ENCODE data around the gene AHRR. TPM values are rescaled to one million over a fixed set of nuclear protein-coding genes. Genes with fewer than 3 reads are reported as not detected.

AHRR gene
- total and polyA plus RNA-seq, 9 of the 15 experiments (the other 6 are each of a cell fraction or from before 2014, with no cell fraction given) = 0.06 to 1.6 (median 0.75) TPM; not detected in 1

GRCh38 chr5:423233-423565 lies 101.7 kb downstream of the AHRR start:
- H3K4me1 ChIP-seq (replicated peaks in 1 of 2; ENCODE audit: control insufficient read depth in 2 of 2, insufficient read depth in 2 of 2, low read length in 2 of 2) = peaks cover 0 to 36% of the 10 kb centered on the region in 2 experiments; a peak in 2 of 5 replicates
- no peaks in the 10 kb centered on the region for H3K9me3 ChIP-seq (replicated peaks; ENCODE audit: control insufficient read depth, insufficient read depth, low read depth, low read length)
- no peaks in the 10 kb centered on the region for H3K36me3 ChIP-seq (ENCODE audit: control insufficient read depth, insufficient read depth, low read length)
- no peaks in the 10 kb centered on the region for H4K20me1 ChIP-seq (replicated peaks; ENCODE audit: control insufficient read depth, insufficient read depth, low read length)
- POLR2A ChIA-PET = no interaction called here
- no peaks in the 10 kb centered on the region for H3K79me2 ChIP-seq (ENCODE audit: control insufficient read depth, insufficient read depth, low read length)
- DNase-seq (ENCODE audit: extremely low read depth in 1 of 4, low spot score in 3 of 4) (no peak), ATAC-seq (no peak), FAIRE-seq (no peak)
- no TSS peak for BruUV-seq (replicated peaks)
- H3K27ac ChIP-seq (ENCODE audit: extremely low read depth, low read depth, low read length) = no peak overlapping the region
- no peak overlapping the region for H3K4me2 ChIP-seq (ENCODE audit: insufficient read depth, low read length)
- CTCF ChIA-PET (ENCODE audit: low intra/inter-chr PET ratio) = no interaction called here
- TF ChIP-seq ZBTB8A (IDR thresholded peaks at IDR 0.05; ENCODE audit: partially characterized antibody) (no peak), DDX20 (tag; IDR thresholded peaks at IDR 0.05; ENCODE audit: low read depth) (no peak), HIVEP1 (CRISPR knock-in tag; IDR thresholded peaks at IDR 0.05) (no peak), CBX1 (IDR thresholded peaks at IDR 0.05; ENCODE audit: low read depth) (no peak), HDAC8 (tag; IDR thresholded peaks at IDR 0.05) (no peak), RFX7 (CRISPR knock-in tag; IDR thresholded peaks at IDR 0.05) (no peak), FOXK1 (CRISPR knock-in tag; IDR thresholded peaks at IDR 0.05; ENCODE audit: borderline replicate concordance) (no peak), CBX5 (IDR thresholded peaks at IDR 0.05; ENCODE audit: borderline replicate concordance, low read depth) (no peak), SAFB2 (IDR thresholded peaks at IDR 0.05; ENCODE audit: borderline replicate concordance, low read depth, low read length, severe bottlenecking) (no peak), ZNF224 (CRISPR knock-in tag; IDR thresholded peaks at IDR 0.05) (no peak), SIN3A (IDR thresholded peaks at IDR 0.05; ENCODE audit: borderline replicate concordance in 2 of 2, control insufficient read depth in 1 of 2, low read depth in 2 of 2, low read length in 2 of 2) (no peak), CBFA2T2 (conservative IDR thresholded peaks at IDR 0.05) (no peak)
- TF ChIP-seq, protein P1, sequence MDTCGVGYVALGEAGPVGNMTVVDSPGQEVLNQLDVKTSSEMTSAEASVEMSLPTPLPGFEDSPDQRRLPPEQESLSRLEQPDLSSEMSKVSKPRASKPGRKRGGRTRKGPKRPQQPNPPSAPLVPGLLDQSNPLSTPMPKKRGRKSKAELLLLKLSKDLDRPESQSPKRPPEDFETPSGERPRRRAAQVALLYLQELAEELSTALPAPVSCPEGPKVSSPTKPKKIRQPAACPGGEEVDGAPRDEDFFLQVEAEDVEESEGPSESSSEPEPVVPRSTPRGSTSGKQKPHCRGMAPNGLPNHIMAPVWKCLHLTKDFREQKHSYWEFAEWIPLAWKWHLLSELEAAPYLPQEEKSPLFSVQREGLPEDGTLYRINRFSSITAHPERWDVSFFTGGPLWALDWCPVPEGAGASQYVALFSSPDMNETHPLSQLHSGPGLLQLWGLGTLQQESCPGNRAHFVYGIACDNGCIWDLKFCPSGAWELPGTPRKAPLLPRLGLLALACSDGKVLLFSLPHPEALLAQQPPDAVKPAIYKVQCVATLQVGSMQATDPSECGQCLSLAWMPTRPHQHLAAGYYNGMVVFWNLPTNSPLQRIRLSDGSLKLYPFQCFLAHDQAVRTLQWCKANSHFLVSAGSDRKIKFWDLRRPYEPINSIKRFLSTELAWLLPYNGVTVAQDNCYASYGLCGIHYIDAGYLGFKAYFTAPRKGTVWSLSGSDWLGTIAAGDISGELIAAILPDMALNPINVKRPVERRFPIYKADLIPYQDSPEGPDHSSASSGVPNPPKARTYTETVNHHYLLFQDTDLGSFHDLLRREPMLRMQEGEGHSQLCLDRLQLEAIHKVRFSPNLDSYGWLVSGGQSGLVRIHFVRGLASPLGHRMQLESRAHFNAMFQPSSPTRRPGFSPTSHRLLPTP (IDR thresholded peaks at IDR 0.05; ENCODE audit: borderline replicate concordance, extremely low read depth, insufficient read length) = no peak
- H3K4me3 ChIP-seq = no peak overlapping the region
- H2AFZ ChIP-seq (ENCODE audit: low read depth, low read length) = no peak overlapping the region
- no peaks in the 10 kb centered on the region for H3K9me1 ChIP-seq (ENCODE audit: control insufficient read depth, insufficient read depth, low read length)
- no peak overlapping the region for H3K9ac ChIP-seq (ENCODE audit: insufficient read depth in 1 of 2, low read depth in 2 of 2, low read length in 2 of 2)
- WGBS (ENCODE audit: insufficient coverage, low coverage, missing lambda C conversion rate) = 33% methylated on average over 9 of the region's 9 CpGs
- intact Hi-C loops (cut with micrococcal nuclease) (no loop called here), in situ Hi-C loops (cut with MboI) (no loop called here)
- peaks cover 4 to 55% of the 10 kb centered on the region in 2 experiments; a peak in 4 of 5 replicates for H3K27me3 ChIP-seq (ENCODE audit: control insufficient read depth in 2 of 2, insufficient read depth in 2 of 2, low read length in 2 of 2)
